Spleen (tissue), 11 donors: ENCODE measurements around the gene VPS9D1. TPM values are rescaled to one million over a fixed set of nuclear protein-coding genes. Genes with fewer than 3 reads are reported as not detected.

Experiments
- DNase-seq: peaks from one replicate; pipeline ENCODE4 v3.0.0-alpha.2; 2020
- H3K27ac ChIP-seq, 8 donors: fragments of 200-600 bp; sonication (generic) in 7 of 8; 1 replicate in 4 of 8; 2 replicates in 4 of 8; pipeline versions ENCODE4 v1.5.0 to v1.8.0; 2016 to 2021; ENCODE audit warnings: inconsistent platforms in 4 of 8, mild to moderate bottlenecking in 4 of 8, moderate library complexity in 1 of 8
- H3K27me3 ChIP-seq, 7 donors: fragments of 200-600 bp; sonication (generic) in 6 of 7; replicated peaks in 1 of 7; 1 replicate in 4 of 7; 2 replicates in 3 of 7; pipeline versions ENCODE4 v1.5.0 to v1.8.0; 2016 to 2021; ENCODE audit warnings: inconsistent platforms in 3 of 7, mild to moderate bottlenecking in 1 of 7
- H3K36me3 ChIP-seq, 6 donors: fragments of 200-600 bp; sonication (generic) in 5 of 6; 1 replicate in 4 of 6; 2 replicates in 2 of 6; pipeline versions ENCODE4 v1.5.0 to v1.8.0; 2016 to 2021; ENCODE audit warnings: inconsistent platforms in 2 of 6
- H3K4me1 ChIP-seq, 6 donors: fragments of 200-600 bp; sonication (generic) in 5 of 6; 1 replicate in 3 of 6; 2 replicates in 3 of 6; pipeline versions ENCODE4 v1.5.0 to v1.8.0; 2016 to 2021; ENCODE audit warnings: inconsistent platforms in 3 of 6
- H3K4me3 ChIP-seq, 8 donors: fragments of 200-600 bp; sonication (generic) in 7 of 8; 1 replicate in 4 of 8; 2 replicates in 4 of 8; pipeline versions ENCODE4 v1.5.0 to v1.8.0; 2016 to 2021; ENCODE audit warnings: inconsistent platforms in 4 of 8, mild to moderate bottlenecking in 4 of 8, moderate library complexity in 2 of 8
- H3K9me3 ChIP-seq, 8 donors: fragments of 200-600 bp; sonication (generic) in 7 of 8; 1 replicate in 4 of 8; 2 replicates in 4 of 8; pipeline versions ENCODE4 v1.5.0 to v1.8.0; 2016 to 2021; ENCODE audit warnings: inconsistent platforms in 4 of 8
- POLR2A ChIP-seq, 3 donors: fragments of 450-650 bp; IDR thresholded peaks; one replicate each; pipeline ENCODE4 v1.5.1; 2017; ENCODE audit warnings: antibody characterized with exemption in 3 of 3, mild to moderate bottlenecking in 1 of 3
- POLR2AphosphoS5 ChIP-seq, 3 donors: sonication (generic); formaldehyde crosslinking; IDR thresholded peaks; one replicate each; pipeline ENCODE4 v1.5.1; 2017; ENCODE audit warnings: antibody characterized with exemption in 3 of 3
- WGBS, 5 donors: extraction: QIAGEN DNeasy Blood & Tissue Kit in 3 of 5; methylation state at CpG; one replicate each; pipeline versions ENCODE4 v1.1.5 to v1.1.7; 2013 to 2018; 5-methylcytosine and 5-hydroxymethylcytosine counted together
- intact Hi-C: fragments of 100-400 bp; cut with DNase I; formaldehyde crosslinking; loops from one replicate; pipeline ENCODE4 v1.15.0; 2023; ENCODE audit warnings: low total_unique reads
- polyA plus RNA-seq, 3 donors: library from polyadenylated mRNA; stranded (reverse); fragments of 200-250 nt; gene quantifications; one replicate each; pipeline ENCODE4 v1.2.1, GENCODE V29; 2013
- total RNA-seq, 7 donors: library from RNA; depleted of rRNA in 3 of 7; stranded (reverse); fragments of >200 nt in 3 of 7; fragmentation: NEBNext Ultra II Directional in 4 of 7; extraction: Animal tissue kit (Norgen Biotek cat#: 25700) in 4 of 7; gene quantifications; one replicate each; pipeline versions ENCODE4 v1.1.0 to v1.2.1, GENCODE V29; 2016 to 2021
- TF ChIP-seq, protein P1 (sequence below), 11 experiments: fragments of 200-600 bp in 7 of 11; fragments of 450-650 bp in 4 of 11; sonication (generic) in 4 of 11; IDR thresholded peaks in 8 of 11; conservative IDR thresholded peaks in 3 of 11; 1 replicate in 7 of 11; 2 replicates in 4 of 11; pipeline versions ENCODE4 v1.4.0 to v1.8.0; 2016 to 2021; ENCODE audit warnings: antibody characterized with exemption in 11 of 11, inconsistent platforms in 4 of 11, mild to moderate bottlenecking in 1 of 11
- donor health status: healthy with polysubstance abuse.
- donor health status: DM: no; HTN: no; CAD: no; lungs with moderate emphysema.
- donor health status: DM: no; HTN: no; CAD: no.
- donor health status: Bipolar disorder and iron deficiency.
- donor health status: healthy.
- donor health status: DM: no; HTN: no; CAD: no.
- donor health status: DM: yes; HTN: yes; CAD: no.

Gene VPS9D1
- total and polyA plus RNA-seq, 10 donors: 6.0 to 37.2 (median 19.3) TPM

DNA sequence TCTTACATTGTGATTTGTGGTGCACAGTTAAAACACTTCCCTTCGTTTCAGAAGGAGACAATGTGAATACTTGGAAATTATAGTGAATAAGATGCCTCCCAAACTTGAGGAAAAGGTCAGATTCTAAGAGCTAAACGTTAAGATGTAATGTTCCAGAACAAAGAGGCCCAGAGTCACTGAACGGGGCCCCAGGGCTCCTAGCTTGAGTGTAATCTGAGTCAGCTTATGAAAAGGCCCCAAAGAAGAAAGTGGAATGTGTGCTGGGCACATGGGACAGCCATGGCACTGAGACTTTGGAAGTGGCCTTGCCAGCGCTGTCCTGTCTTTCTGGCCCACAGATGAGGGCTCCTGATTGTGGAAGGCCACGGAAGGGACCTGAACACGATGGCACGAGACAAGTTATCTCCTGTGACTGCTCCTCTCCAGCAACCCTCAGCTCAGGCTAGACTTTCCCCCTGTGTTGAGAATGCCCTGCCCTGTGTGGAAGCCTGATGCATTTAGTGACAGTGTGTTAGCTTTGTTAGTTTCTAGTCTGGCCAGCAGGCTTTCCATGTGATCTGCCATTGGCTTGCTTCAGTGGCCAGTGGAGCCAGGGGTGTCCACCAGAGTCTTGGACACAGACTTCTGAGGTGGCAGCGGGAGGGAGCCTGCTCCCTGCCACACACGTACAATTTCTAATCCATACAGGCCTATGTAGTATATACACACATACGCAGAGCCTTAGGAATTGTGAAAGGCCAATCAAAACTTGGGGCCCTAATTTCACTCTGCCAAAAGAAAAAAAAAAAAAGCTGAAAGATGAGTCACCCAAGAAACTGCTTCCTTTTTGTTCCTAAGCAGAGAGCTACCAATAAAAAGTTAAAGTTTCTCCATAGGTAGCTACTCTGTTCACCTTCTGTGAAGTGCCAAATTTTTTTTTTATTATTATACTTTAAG is 49.9 kb downstream of the VPS9D1 start:
- H3K9me3 ChIP-seq: peaks cover 0 to 6% (median 0%) of the 10 kb centered on the region in 8 donors
- TF ChIP-seq, protein P1, sequence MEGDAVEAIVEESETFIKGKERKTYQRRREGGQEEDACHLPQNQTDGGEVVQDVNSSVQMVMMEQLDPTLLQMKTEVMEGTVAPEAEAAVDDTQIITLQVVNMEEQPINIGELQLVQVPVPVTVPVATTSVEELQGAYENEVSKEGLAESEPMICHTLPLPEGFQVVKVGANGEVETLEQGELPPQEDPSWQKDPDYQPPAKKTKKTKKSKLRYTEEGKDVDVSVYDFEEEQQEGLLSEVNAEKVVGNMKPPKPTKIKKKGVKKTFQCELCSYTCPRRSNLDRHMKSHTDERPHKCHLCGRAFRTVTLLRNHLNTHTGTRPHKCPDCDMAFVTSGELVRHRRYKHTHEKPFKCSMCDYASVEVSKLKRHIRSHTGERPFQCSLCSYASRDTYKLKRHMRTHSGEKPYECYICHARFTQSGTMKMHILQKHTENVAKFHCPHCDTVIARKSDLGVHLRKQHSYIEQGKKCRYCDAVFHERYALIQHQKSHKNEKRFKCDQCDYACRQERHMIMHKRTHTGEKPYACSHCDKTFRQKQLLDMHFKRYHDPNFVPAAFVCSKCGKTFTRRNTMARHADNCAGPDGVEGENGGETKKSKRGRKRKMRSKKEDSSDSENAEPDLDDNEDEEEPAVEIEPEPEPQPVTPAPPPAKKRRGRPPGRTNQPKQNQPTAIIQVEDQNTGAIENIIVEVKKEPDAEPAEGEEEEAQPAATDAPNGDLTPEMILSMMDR (IDR thresholded peaks at IDR 0.05 in 8 of 11, conservative IDR thresholded peaks at IDR 0.05 in 3 of 11): no peak
- no peak for TF ChIP-seq POLR2AphosphoS5 (IDR thresholded peaks at IDR 0.05)
- no peak for TF ChIP-seq POLR2A (IDR thresholded peaks at IDR 0.05)
- 89 to 97% (median 90%) methylated on average over 10 of the region's 10 CpGs for WGBS, 5 donors
- H3K27me3 ChIP-seq: no peaks in the 10 kb centered on the region
- H3K4me3 ChIP-seq: no peak overlapping the region
- H3K4me1 ChIP-seq: peaks cover 0 to 16% (median 8%) of the 10 kb centered on the region in 6 donors
- intact Hi-C loops: no loop called here
- no peak for DNase-seq
- peaks cover 0 to 10% (median 0%) of the 10 kb centered on the region in 6 donors for H3K36me3 ChIP-seq
- H3K27ac ChIP-seq: no peak overlapping the region

DNA sequence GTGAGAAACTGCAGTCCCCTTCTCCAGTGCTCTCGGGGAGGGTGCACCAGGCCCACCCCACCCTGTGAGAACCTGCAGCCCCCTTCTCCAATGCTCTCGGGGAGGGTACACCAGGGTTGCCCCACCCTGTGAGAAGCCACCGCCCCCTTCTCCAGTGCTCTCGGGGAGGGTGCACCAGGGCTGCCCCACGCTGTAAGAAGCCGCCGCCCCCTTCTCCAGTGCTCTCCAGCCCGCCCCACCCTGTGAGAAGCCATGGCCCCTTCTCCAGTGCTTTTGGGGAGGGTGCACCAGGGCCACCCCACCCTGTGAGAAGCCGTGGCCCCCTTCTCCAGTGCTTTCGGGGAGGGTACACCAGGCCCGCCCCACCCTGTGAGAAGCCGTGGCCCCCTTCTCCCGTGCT is 50.9 kb downstream of the VPS9D1 start:
- Histone ChIP-seq H3K9me3 (peaks cover 0 to 6% (median 0%) of the 10 kb centered on the region in 8 donors), H3K4me1 (peaks cover 0 to 16% (median 8%) of the 10 kb centered on the region in 6 donors), H3K4me3 (no peak overlapping the region), H3K36me3 (peaks cover 0 to 10% (median 0%) of the 10 kb centered on the region in 6 donors), H3K27ac (no peak overlapping the region), H3K27me3 (no peaks in the 10 kb centered on the region)
- no peak for DNase-seq
- intact Hi-C loops: no loop called here
- TF ChIP-seq POLR2AphosphoS5 (IDR thresholded peaks at IDR 0.05) (no peak), POLR2A (IDR thresholded peaks at IDR 0.05) (no peak)
- TF ChIP-seq, protein P1 (IDR thresholded peaks at IDR 0.05 in 8 of 11, conservative IDR thresholded peaks at IDR 0.05 in 3 of 11): no peak
- 88 to 100% (median 96%) methylated on average over 6 to 13 of the region's 13 CpGs for WGBS, 5 donors

DNA sequence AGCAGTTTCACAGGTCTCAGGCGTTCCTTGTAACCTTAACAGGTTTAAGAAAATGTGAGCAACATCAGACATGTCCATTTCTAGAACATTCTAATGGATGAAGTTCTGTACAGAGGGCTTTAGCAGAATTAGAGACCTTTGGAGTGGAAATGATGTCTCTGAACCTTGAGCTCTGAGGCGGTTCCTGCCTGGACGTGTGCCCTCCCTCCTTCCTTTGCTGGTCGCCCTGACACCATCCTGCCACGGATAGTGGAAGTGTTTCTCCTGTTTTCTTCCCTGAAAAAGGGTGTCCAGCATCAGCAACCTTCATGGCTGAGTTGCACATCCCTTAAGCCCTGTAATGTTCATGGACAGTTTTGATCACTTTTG is 51.9 kb downstream of the VPS9D1 start:
- TF ChIP-seq, protein P1 (IDR thresholded peaks at IDR 0.05 in 8 of 11, conservative IDR thresholded peaks at IDR 0.05 in 3 of 11): no peak
- TF ChIP-seq POLR2A (IDR thresholded peaks at IDR 0.05) (no peak), POLR2AphosphoS5 (IDR thresholded peaks at IDR 0.05) (no peak)
- H3K4me1 ChIP-seq: peaks cover 0 to 16% (median 8%) of the 10 kb centered on the region in 6 donors
- WGBS, 5 donors: 35 to 58% (median 39%) methylated on average over 5 of the region's 5 CpGs
- intact Hi-C loops: no loop called here
- peaks cover 0 to 6% (median 0%) of the 10 kb centered on the region in 8 donors for H3K9me3 ChIP-seq
- no peaks in the 10 kb centered on the region for H3K27me3 ChIP-seq
- peak overlapping the region in 6 of 8 donors; percentile 37 to 72 (median 58) for H3K27ac ChIP-seq
- no peak for DNase-seq
- peaks cover 0 to 15% (median 0%) of the 10 kb centered on the region in 6 donors for H3K36me3 ChIP-seq
- H3K4me3 ChIP-seq: peak overlapping the region in 2 of 8 donors; percentile 18 to 39

DNA sequence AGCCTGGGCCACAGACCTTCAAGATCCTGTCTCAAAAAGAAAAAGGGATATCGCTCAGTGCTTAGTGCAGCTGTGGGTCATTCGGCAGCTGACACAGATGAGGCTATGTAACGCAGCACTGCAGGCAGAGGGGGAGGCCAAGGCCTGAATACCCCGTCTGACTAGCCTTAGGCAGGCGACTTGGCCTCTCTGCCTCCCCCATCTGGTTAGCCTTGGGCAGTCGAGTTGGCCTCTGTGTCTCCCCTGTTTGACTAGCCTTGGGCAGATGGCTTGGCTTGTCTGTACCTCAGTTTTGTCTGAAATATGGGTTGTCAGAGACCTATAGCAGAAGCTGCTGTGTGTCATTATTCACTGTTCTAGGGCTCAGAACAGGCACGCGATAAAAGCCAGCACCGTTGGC is 53.1 kb downstream of the VPS9D1 start:
- Histone ChIP-seq H3K4me1 (peaks cover 0 to 16% (median 8%) of the 10 kb centered on the region in 6 donors), H3K4me3 (no peak overlapping the region), H3K9me3 (peaks cover 0 to 6% (median 0%) of the 10 kb centered on the region in 8 donors), H3K27ac (no peak overlapping the region), H3K36me3 (peaks cover 0 to 26% (median 0%) of the 10 kb centered on the region in 6 donors), H3K27me3 (no peaks in the 10 kb centered on the region)
- no peak for TF ChIP-seq POLR2A (IDR thresholded peaks at IDR 0.05)
- TF ChIP-seq, protein P1 (IDR thresholded peaks at IDR 0.05 in 8 of 11, conservative IDR thresholded peaks at IDR 0.05 in 3 of 11): no peak
- no peak for TF ChIP-seq POLR2AphosphoS5 (IDR thresholded peaks at IDR 0.05)
- 74 to 89% (median 85%) methylated on average over 7 to 9 of the region's 9 CpGs for WGBS, 5 donors
- no peak for DNase-seq
- intact Hi-C loops: no loop called here
